Dendritic cell treated with granulocyte-macrophage colony-stimulating factor and Interleukin-4, amounts not matched to agents 40 ng/mL and 50 ng/mL, for 4 days (primary cell): ENCODE measurements around the gene DPH1.

ENCODE experiments used
- H3K27ac Mint-ChIP-seq: one replicate; pipeline ENCODE4 v1.8.0; 2022; ENCODE audit warnings: mild to moderate bottlenecking, mixed read lengths
- H3K27me3 Mint-ChIP-seq: one replicate; pipeline ENCODE4 v1.8.0; 2022; ENCODE audit warnings: mild to moderate bottlenecking, mixed read lengths
- H3K36me3 Mint-ChIP-seq: one replicate; pipeline ENCODE4 v1.8.0; 2022; ENCODE audit warnings: low read depth, mixed read lengths
- H3K4me1 Mint-ChIP-seq: one replicate; pipeline ENCODE4 v1.8.0; 2022; ENCODE audit warnings: low read depth, mixed read lengths
- H3K4me3 Mint-ChIP-seq: one replicate; pipeline ENCODE4 v1.8.0; 2022; ENCODE audit warnings: mild to moderate bottlenecking, moderate library complexity, mixed read lengths
- H3K9me3 Mint-ChIP-seq: one replicate; pipeline ENCODE4 v1.8.0; 2022; ENCODE audit warnings: mixed read lengths
- intact Hi-C: fragments of 100-400 bp; cut with micrococcal nuclease; formaldehyde crosslinking; loops from one replicate; pipeline ENCODE4 v1.15.0; 2022

Gene DPH1

GRCh38 chr17:2042390-2042847, 12.5 kb downstream of the DPH1 start:
- Mint-ChIP-seq H3K36me3 (peaks cover 66% of the 10 kb centered on the region), H3K4me3 (peak overlapping the region; percentile 86), H3K9me3 (no peaks in the 10 kb centered on the region), H3K4me1 (peaks cover 19% of the 10 kb centered on the region), H3K27me3 (peaks cover 2% of the 10 kb centered on the region), H3K27ac (peak overlapping the region; percentile 93)
- intact Hi-C loops, result no loop called here

GRCh38 chr17:2042933-2043332, 13.0 kb downstream of the DPH1 start:
- no peaks in the 10 kb centered on the region for H3K9me3 Mint-ChIP-seq
- H3K36me3 Mint-ChIP-seq, result peaks cover 61% of the 10 kb centered on the region
- intact Hi-C loops, result no loop called here
- peaks cover 6% of the 10 kb centered on the region for H3K27me3 Mint-ChIP-seq
- H3K27ac Mint-ChIP-seq, result peak overlapping the region; percentile 93
- H3K4me1 Mint-ChIP-seq, result peaks cover 21% of the 10 kb centered on the region
- peak overlapping the region; percentile 86 for H3K4me3 Mint-ChIP-seq

GRCh38 chr17:2043785-2044184, 13.8 kb downstream of the DPH1 start:
- no peak overlapping the region for H3K27ac Mint-ChIP-seq
- H3K4me3 Mint-ChIP-seq, result no peak overlapping the region
- H3K36me3 Mint-ChIP-seq, result peaks cover 56% of the 10 kb centered on the region
- H3K27me3 Mint-ChIP-seq, result peaks cover 13% of the 10 kb centered on the region
- intact Hi-C loops, result no loop called here
- no peaks in the 10 kb centered on the region for H3K9me3 Mint-ChIP-seq
- peaks cover 26% of the 10 kb centered on the region for H3K4me1 Mint-ChIP-seq

- Mint-ChIP-seq H3K27ac (no peak overlapping the region), H3K27me3 (peaks cover 17% of the 10 kb centered on the region), H3K36me3 (peaks cover 50% of the 10 kb centered on the region), H3K4me3 (no peak overlapping the region), H3K4me1 (peaks cover 32% of the 10 kb centered on the region), H3K9me3 (no peaks in the 10 kb centered on the region)
- intact Hi-C loops, result no loop called here
Observed at GRCh38 chr17:2044263-2044894, 14.4 kb downstream of the DPH1 start.

- intact Hi-C loops, result no loop called here
- Mint-ChIP-seq H3K4me3 (no peak overlapping the region), H3K9me3 (no peaks in the 10 kb centered on the region), H3K4me1 (peaks cover 38% of the 10 kb centered on the region), H3K27me3 (peaks cover 28% of the 10 kb centered on the region), H3K27ac (peak overlapping the region; percentile 35), H3K36me3 (peaks cover 24% of the 10 kb centered on the region)
Observed at GRCh38 chr17:2047590-2047989, 17.6 kb downstream of the DPH1 start.

GRCh38 chr17:2048805-2049204, 18.9 kb downstream of the DPH1 start:
- Mint-ChIP-seq H3K4me3 (no peak overlapping the region), H3K4me1 (peaks cover 37% of the 10 kb centered on the region), H3K9me3 (no peaks in the 10 kb centered on the region), H3K36me3 (peaks cover 12% of the 10 kb centered on the region), H3K27ac (no peak overlapping the region), H3K27me3 (peaks cover 38% of the 10 kb centered on the region)
- intact Hi-C loops, result no loop called here

- Mint-ChIP-seq H3K27me3 (peaks cover 46% of the 10 kb centered on the region), H3K4me1 (peaks cover 38% of the 10 kb centered on the region), H3K4me3 (peak overlapping the region; percentile 63), H3K27ac (no peak overlapping the region), H3K36me3 (peaks cover 4% of the 10 kb centered on the region), H3K9me3 (no peaks in the 10 kb centered on the region)
- intact Hi-C loops, result no loop called here
Observed at GRCh38 chr17:2049333-2050299, 19.7 kb downstream of the DPH1 start.

- intact Hi-C loops, result no loop called here
- H3K27ac Mint-ChIP-seq, result no peak overlapping the region
- H3K4me3 Mint-ChIP-seq, result no peak overlapping the region
- H3K36me3 Mint-ChIP-seq, result no peaks in the 10 kb centered on the region
- peaks cover 50% of the 10 kb centered on the region for H3K27me3 Mint-ChIP-seq
- no peaks in the 10 kb centered on the region for H3K9me3 Mint-ChIP-seq
- H3K4me1 Mint-ChIP-seq, result peaks cover 38% of the 10 kb centered on the region
Observed at GRCh38 chr17:2050300-2051060, 20.5 kb downstream of the DPH1 start.

- intact Hi-C loops, result no loop called here
- Mint-ChIP-seq H3K36me3 (no peaks in the 10 kb centered on the region), H3K9me3 (no peaks in the 10 kb centered on the region), H3K27ac (no peak overlapping the region), H3K27me3 (peaks cover 51% of the 10 kb centered on the region), H3K4me1 (peaks cover 40% of the 10 kb centered on the region), H3K4me3 (peak overlapping the region; percentile 52)
Observed at GRCh38 chr17:2051061-2051932, 21.3 kb downstream of the DPH1 start.

GRCh38 chr17:2051933-2052559, 22.1 kb downstream of the DPH1 start:
- Mint-ChIP-seq H3K4me3 (no peak overlapping the region), H3K9me3 (no peaks in the 10 kb centered on the region), H3K27ac (no peak overlapping the region), H3K4me1 (peaks cover 44% of the 10 kb centered on the region), H3K36me3 (no peaks in the 10 kb centered on the region), H3K27me3 (peaks cover 52% of the 10 kb centered on the region)
- intact Hi-C loops, result no loop called here

- Mint-ChIP-seq H3K27me3 (peaks cover 54% of the 10 kb centered on the region), H3K9me3 (no peaks in the 10 kb centered on the region), H3K4me1 (peaks cover 45% of the 10 kb centered on the region), H3K27ac (no peak overlapping the region), H3K4me3 (peak overlapping the region; percentile 47), H3K36me3 (no peaks in the 10 kb centered on the region)
- intact Hi-C loops, result loop anchor here (1.0 kb wide), 1 partner anchor 191 kb away; no protein-coding TSS in a partner anchor
Observed at GRCh38 chr17:2053380-2054261, 23.7 kb downstream of the DPH1 start.

- H3K4me3 Mint-ChIP-seq, result no peak overlapping the region
- H3K27me3 Mint-ChIP-seq, result peaks cover 50% of the 10 kb centered on the region
- intact Hi-C loops, result loop anchor here (1.0 kb wide), 1 partner anchor 190 kb away; no protein-coding TSS in a partner anchor
- peaks cover 41% of the 10 kb centered on the region for H3K4me1 Mint-ChIP-seq
- no peaks in the 10 kb centered on the region for H3K9me3 Mint-ChIP-seq
- H3K36me3 Mint-ChIP-seq, result no peaks in the 10 kb centered on the region
- no peak overlapping the region for H3K27ac Mint-ChIP-seq
Observed at GRCh38 chr17:2054262-2054511, 24.2 kb downstream of the DPH1 start.
